Keratinocyte (primary cell): ENCODE results near the gene TMEM50B. TPM values are rescaled to one million over a fixed set of nuclear protein-coding genes. Genes with fewer than 3 reads are reported as not detected.
A peak's percentile ranks its signal among the peaks of the same experiment; 100 is the strongest.

Source experiments
- DNase-seq: peaks from one replicate; pipeline ENCODE4 v3.0.0-alpha.2; 2011; ENCODE audit warnings: low read depth, missing footprints, low spot score
- FAIRE-seq: peaks from 2 replicates; lab custom pipeline; 2011; peaks lifted over from hg19 to GRCh38; lab: Jason Lieb, UNC
- H2AFZ ChIP-seq: 2 replicates; pipeline ENCODE4 v1.6.0; 2012; ENCODE audit warnings: low read length, control low read depth, inconsistent platforms; ENCODE audit not compliant: control insufficient read depth
- H3K27ac ChIP-seq: 2 replicates; pipeline ENCODE4 v1.5.1; 2011; ENCODE audit warnings: low read length; ENCODE audit not compliant: control insufficient read depth, insufficient read depth
- H3K27me3 ChIP-seq: 3 replicates; pipeline ENCODE4 v1.6.0; 2011; ENCODE audit warnings: low read length; ENCODE audit not compliant: control insufficient read depth, insufficient read depth; ENCODE audit errors: extremely low read depth
- H3K36me3 ChIP-seq, 2 experiments: 2 replicates in 1 of 2; 3 replicates in 1 of 2; pipeline ENCODE4 v1.5.1; 2011; ENCODE audit warnings: low read length in 2 of 2, mild to moderate bottlenecking in 1 of 2; ENCODE audit not compliant: control insufficient read depth in 2 of 2, insufficient read depth in 2 of 2; ENCODE audit errors: extremely low read depth in 1 of 2
- H3K4me1 ChIP-seq: 3 replicates; pipeline ENCODE4 v1.5.1; 2011; ENCODE audit warnings: low read length; ENCODE audit not compliant: control insufficient read depth, insufficient read depth; ENCODE audit errors: extremely low read depth
- H3K4me2 ChIP-seq: 3 replicates; pipeline ENCODE4 v1.6.0; 2011; ENCODE audit warnings: low read depth, low read length; ENCODE audit not compliant: control insufficient read depth, insufficient read depth; ENCODE audit errors: extremely low read depth
- H3K4me3 ChIP-seq, 3 experiments: fragments of 200-600 bp in 1 of 3; sonication (generic) in 1 of 3; 2 replicates in 2 of 3; 3 replicates in 1 of 3; pipeline ENCODE4 v1.5.1; 2011 to 2016; ENCODE audit warnings: low read length in 3 of 3, mild to moderate bottlenecking in 3 of 3, control low read depth in 2 of 3, inconsistent platforms in 1 of 3, low read depth in 1 of 3, mixed read lengths in 1 of 3, mixed run types in 1 of 3, moderate library complexity in 1 of 3; ENCODE audit not compliant: control insufficient read depth in 2 of 3, insufficient read depth in 2 of 3; ENCODE audit errors: extremely low read depth in 1 of 3
- H3K79me2 ChIP-seq: 2 replicates; pipeline ENCODE4 v1.6.0; 2012; ENCODE audit warnings: low read length; ENCODE audit not compliant: control insufficient read depth, insufficient read depth
- H3K9ac ChIP-seq: 3 replicates; pipeline ENCODE4 v1.6.0; 2011; ENCODE audit warnings: low read length; ENCODE audit not compliant: control insufficient read depth, insufficient read depth; ENCODE audit errors: extremely low read depth
- H3K9me1 ChIP-seq: 3 replicates; pipeline ENCODE4 v1.6.0; 2011; ENCODE audit warnings: low read length; ENCODE audit not compliant: control insufficient read depth, insufficient read depth; ENCODE audit errors: extremely low read depth
- H3K9me3 ChIP-seq: 2 replicates; pipeline ENCODE4 v1.5.1; 2012; ENCODE audit warnings: low read depth, low read length; ENCODE audit not compliant: control insufficient read depth
- H4K20me1 ChIP-seq: 3 replicates; pipeline ENCODE4 v1.6.0; 2011; ENCODE audit warnings: low read length; ENCODE audit not compliant: control insufficient read depth, insufficient read depth; ENCODE audit errors: extremely low read depth
- CTCF ChIP-seq, 3 experiments: IDR thresholded peaks in 1 of 3; conservative IDR thresholded peaks in 1 of 3; optimal IDR thresholded peaks in 1 of 3; 2 replicates in 2 of 3; 3 replicates in 1 of 3; pipeline versions ENCODE3 to v1.5.1; 2011; ENCODE audit warnings: low read length in 3 of 3, mild to moderate bottlenecking in 3 of 3, moderate library complexity in 2 of 3, control low read depth in 1 of 3, inconsistent platforms in 1 of 3; ENCODE audit not compliant: insufficient read depth in 2 of 3; ENCODE audit errors: extremely low read depth in 1 of 3
- EZH2 ChIP-seq: IDR thresholded peaks from one replicate; pipeline ENCODE4 v1.6.1; 2012; ENCODE audit warnings: inconsistent platforms, mild to moderate bottlenecking, low read length, moderate library complexity
- dilution Hi-C: fragments of 300-500 bp; cut with MboI; formaldehyde crosslinking; loops from one replicate; pipeline ENCODE4 v1.7.0; 2020; ENCODE audit warnings: low sequenced_read_pairs; ENCODE audit not compliant: extremely low pct_ligation_motif_present
- polyA plus RNA-seq, 5 experiments: library from polyadenylated mRNA; depleted of rRNA in 3 of 5; stranded (reverse) in 3 of 5; stranded (forward) in 1 of 5; unstranded in 1 of 5; fragments of >200 nt; gene quantifications; 1 replicate in 1 of 5; 2 replicates in 3 of 5; 3 replicates in 1 of 5; pipeline versions ENCODE4 v1.2.1 to v1.2.3, GENCODE V29; 2011 to 2012; ENCODE audit warnings: missing spikeins in 2 of 5, low read depth in 1 of 5, low replicate concordance in 1 of 5

TMEM50B gene
- polyA plus RNA-seq, 1 donor (not counting 4 experiments of a cell fraction or from before 2014, with no cell fraction given) = 39.7 TPM

- FAIRE-seq (no peak), DNase-seq (no peak)
- no peak for TF ChIP-seq CTCF (optimal IDR thresholded peaks at IDR 0.05 in 1 of 3, IDR thresholded peaks at IDR 0.05 in 1 of 3, conservative IDR thresholded peaks at IDR 0.05 in 1 of 3; ENCODE audit: extremely low read depth in 1 of 3, insufficient read depth in 2 of 3, low read length in 3 of 3)
- TF ChIP-seq EZH2 = no peak
- H2AFZ ChIP-seq = peak overlapping the region; percentile 11
- H3K9ac ChIP-seq = peak overlapping the region; percentile 98
- no peaks in the 10 kb centered on the region for H4K20me1 ChIP-seq
- H3K4me2 ChIP-seq = peak overlapping the region; percentile 76
- dilution Hi-C loops = no loop called here
- H3K4me3 ChIP-seq = peak overlapping the region; percentile 45 to 86 (median 60)
- H3K9me1 ChIP-seq = peaks cover 2% of the 10 kb centered on the region
- H3K27me3 ChIP-seq = no peaks in the 10 kb centered on the region
- peak overlapping the region; percentile 90 for H3K27ac ChIP-seq
- peaks cover 26% of the 10 kb centered on the region for H3K4me1 ChIP-seq
- no peaks in the 10 kb centered on the region for H3K9me3 ChIP-seq
- peaks cover 40% of the 10 kb centered on the region for H3K79me2 ChIP-seq
- H3K36me3 ChIP-seq = peaks cover 0 to 6% of the 10 kb centered on the region in 2 experiments
These were observed 77.5 kb downstream of the TMEM50B start for GRCh38 chr21:33402001-33402979.

- TF ChIP-seq EZH2 (no peak), CTCF (optimal IDR thresholded peaks at IDR 0.05 in 1 of 3, IDR thresholded peaks at IDR 0.05 in 1 of 3, conservative IDR thresholded peaks at IDR 0.05 in 1 of 3; ENCODE audit: extremely low read depth in 1 of 3, insufficient read depth in 2 of 3, low read length in 3 of 3) (no peak)
- Histone ChIP-seq H3K9me3 (no peaks in the 10 kb centered on the region), H2AFZ (no peak overlapping the region), H3K9me1 (peaks cover 2% of the 10 kb centered on the region), H3K9ac (no peak overlapping the region), H3K27me3 (no peaks in the 10 kb centered on the region), H3K4me2 (peak overlapping the region; percentile 10), H3K79me2 (peaks cover 33% of the 10 kb centered on the region), H3K27ac (peak overlapping the region; percentile 43), H3K4me1 (peaks cover 26% of the 10 kb centered on the region), H4K20me1 (no peaks in the 10 kb centered on the region), H3K36me3 (peaks cover 0 to 4% of the 10 kb centered on the region in 2 experiments), H3K4me3 (no peak overlapping the region)
- FAIRE-seq (no peak), DNase-seq (no peak)
- dilution Hi-C loops = no loop called here
These were observed 78.2 kb downstream of the TMEM50B start for GRCh38 chr21:33401630-33401992.

Other genes starting within 250 kb of the TMEM50B start
- gene IL10RB, start 213.6 kb downstream of the TMEM50B start, polyA plus RNA-seq = 17.4 to 24.1 TPM (median 19.6 TPM) in 3 replicates
- 7.9 to 18.8 TPM (median 12.6 TPM) in 3 replicates for gene IFNAR1, start 155.0 kb downstream of the TMEM50B start, polyA plus RNA-seq
- gene IFNGR2, start 76.6 kb downstream of the TMEM50B start, polyA plus RNA-seq = 89.5 to 102 TPM (median 94.3 TPM) in 3 replicates
- gene DNAJC28, start 11.7 kb upstream of the TMEM50B start, polyA plus RNA-seq = 0.91 to 1.4 TPM (median 1.1 TPM) in 3 replicates
- gene GART, start 62.1 kb upstream of the TMEM50B start, polyA plus RNA-seq = 26.8 to 50.3 TPM (median 31.1 TPM) in 3 replicates
- 67.9 to 104 TPM (median 96.0 TPM) in 3 replicates for gene SON, start 63.1 kb upstream of the TMEM50B start, polyA plus RNA-seq
- 9.9 to 17.0 TPM (median 12.7 TPM) in 3 replicates for gene DONSON, start 108.7 kb upstream of the TMEM50B start, polyA plus RNA-seq
- gene CRYZL1, start 161.8 kb upstream of the TMEM50B start, polyA plus RNA-seq = 34.5 to 48.9 TPM (median 35.7 TPM) in 3 replicates
- 31.1 to 60.0 TPM (median 34.3 TPM) in 3 replicates for gene ITSN1, start 162.5 kb upstream of the TMEM50B start, polyA plus RNA-seq